ENCODE data around the gene ISG15. TPM values are rescaled to one million over a fixed set of nuclear protein-coding genes. Genes with fewer than 3 reads are reported as not detected.

ISG15 gene
- total and polyA plus RNA-seq, 12 donors: 9.8 to 186 (median 29.1) TPM

DNA sequence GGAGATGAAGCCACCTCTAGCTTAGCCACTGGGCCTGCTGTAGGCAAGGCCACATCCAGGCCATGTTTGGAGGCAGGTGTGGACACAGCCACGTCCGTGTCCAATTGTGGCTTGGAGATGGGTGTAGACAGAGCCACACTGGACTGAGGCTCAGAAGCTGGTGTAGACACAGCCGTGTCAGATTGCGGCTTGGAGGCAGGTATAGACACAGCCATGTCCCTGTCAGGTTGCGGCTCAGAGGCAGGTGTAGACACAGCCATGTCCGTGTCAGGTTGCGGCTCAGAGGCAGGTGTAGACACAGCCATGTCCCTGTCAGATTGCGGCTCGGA, 33.6 kb upstream of the ISG15 start:
- Histone ChIP-seq H3K36me3 (peaks cover 0 to 4% (median 0%) of the 10 kb centered on the region in 9 donors), H3K4me1 (peaks cover 0 to 60% (median 11%) of the 10 kb centered on the region in 9 donors), H3K9me3 (no peaks in the 10 kb centered on the region), H3K27ac (peak overlapping the region in 8 of 10 donors; percentile 26 to 97 (median 91)), H3K27me3 (peaks cover 0 to 35% (median 17%) of the 10 kb centered on the region in 7 donors), H3K4me3 (peak overlapping the region; percentile 19 to 60 (median 57))
- intact Hi-C loops (cut with DNase I): loop anchor here in 4 of 10 donors (5.0 kb wide), 2 partner anchors 83 to 88 kb away; no protein-coding TSS in a partner anchor
- TF ChIP-seq, protein P1, sequence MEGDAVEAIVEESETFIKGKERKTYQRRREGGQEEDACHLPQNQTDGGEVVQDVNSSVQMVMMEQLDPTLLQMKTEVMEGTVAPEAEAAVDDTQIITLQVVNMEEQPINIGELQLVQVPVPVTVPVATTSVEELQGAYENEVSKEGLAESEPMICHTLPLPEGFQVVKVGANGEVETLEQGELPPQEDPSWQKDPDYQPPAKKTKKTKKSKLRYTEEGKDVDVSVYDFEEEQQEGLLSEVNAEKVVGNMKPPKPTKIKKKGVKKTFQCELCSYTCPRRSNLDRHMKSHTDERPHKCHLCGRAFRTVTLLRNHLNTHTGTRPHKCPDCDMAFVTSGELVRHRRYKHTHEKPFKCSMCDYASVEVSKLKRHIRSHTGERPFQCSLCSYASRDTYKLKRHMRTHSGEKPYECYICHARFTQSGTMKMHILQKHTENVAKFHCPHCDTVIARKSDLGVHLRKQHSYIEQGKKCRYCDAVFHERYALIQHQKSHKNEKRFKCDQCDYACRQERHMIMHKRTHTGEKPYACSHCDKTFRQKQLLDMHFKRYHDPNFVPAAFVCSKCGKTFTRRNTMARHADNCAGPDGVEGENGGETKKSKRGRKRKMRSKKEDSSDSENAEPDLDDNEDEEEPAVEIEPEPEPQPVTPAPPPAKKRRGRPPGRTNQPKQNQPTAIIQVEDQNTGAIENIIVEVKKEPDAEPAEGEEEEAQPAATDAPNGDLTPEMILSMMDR (IDR thresholded peaks at IDR 0.05): no peak
- DNase-seq (no peak), ATAC-seq (no peak)
- WGBS, 2 donors: 76 to 93% methylated on average over 9 of the region's 9 CpGs

DNA sequence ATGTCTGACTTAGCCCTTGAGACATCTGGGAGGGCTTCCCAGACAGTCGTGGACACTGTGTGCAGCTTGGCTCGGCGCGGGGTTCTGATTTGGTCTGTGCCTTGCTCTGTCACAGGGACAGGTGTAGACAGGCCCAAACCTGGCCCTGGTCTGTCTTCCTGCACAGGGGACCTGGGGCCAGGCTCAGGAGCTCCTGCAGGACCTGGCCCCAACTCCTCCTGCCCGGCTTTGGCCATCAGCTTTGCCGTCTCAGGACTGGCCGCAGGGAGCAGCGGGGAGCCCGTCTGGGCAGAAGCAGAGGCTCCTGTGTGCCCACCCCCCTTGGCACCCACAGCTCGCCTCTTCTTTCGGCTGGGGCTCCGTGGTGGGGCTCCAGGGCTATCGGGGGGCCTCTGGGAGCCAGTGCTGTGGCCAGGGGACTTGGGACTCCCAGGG, 33.1 kb upstream of the ISG15 start:
- ATAC-seq: peak in 4 of 8 donors; percentile 0 to 5 (median 2)
- DNase-seq: peak in 1 of 2 donors; percentile 29

DNA sequence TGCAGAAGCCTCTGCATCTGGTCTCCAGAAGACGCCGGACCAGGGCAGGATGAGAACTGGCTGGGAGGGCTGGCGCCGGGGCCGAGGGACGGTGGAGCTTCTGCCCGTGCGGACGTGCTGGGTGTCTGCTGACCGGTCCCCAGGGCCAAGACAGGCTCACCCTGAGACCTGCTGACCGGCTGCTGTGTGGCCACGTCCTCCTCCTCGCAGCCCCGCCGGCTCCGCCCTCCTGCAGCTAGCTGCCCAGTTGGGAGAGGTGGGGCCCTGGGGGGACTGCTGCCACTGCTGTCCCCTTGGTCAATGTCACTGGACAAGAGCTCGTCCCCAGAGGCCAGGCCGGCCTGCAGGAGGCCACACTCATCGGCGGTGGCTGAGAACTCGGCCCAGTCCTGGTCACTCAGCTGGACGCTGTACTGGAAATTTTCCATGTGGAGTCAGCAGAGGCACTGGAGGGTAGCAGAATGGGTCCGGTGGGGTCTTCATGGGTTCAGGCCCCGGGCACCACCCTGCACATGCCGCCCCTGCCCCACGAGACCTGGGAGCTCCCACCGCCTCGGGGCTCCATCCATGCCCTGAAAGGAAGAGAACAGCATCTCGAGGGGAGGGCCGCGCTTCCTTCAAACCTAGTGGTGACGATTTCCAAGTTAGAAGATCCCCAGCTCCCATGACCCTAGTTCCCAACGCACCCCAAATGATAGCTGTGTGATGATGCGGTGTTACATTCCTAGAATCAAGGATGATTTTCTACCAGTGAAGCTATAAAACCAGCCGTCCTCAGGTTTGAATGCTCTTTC, 32.5 kb upstream of the ISG15 start:
- Histone ChIP-seq H3K4me1 (peaks cover 0 to 54% (median 9%) of the 10 kb centered on the region in 9 donors), H3K36me3 (peaks cover 0 to 4% (median 0%) of the 10 kb centered on the region in 9 donors), H3K4me3 (peak overlapping the region; percentile 39 to 60 (median 57)), H3K27me3 (peaks cover 0 to 30% (median 7%) of the 10 kb centered on the region in 7 donors), H3K9me3 (no peaks in the 10 kb centered on the region), H3K27ac (peak overlapping the region; percentile 83 to 97 (median 96))
- peak; percentile 48 to 79 (median 72) for ATAC-seq
- DNase-seq: peak; percentile 80 to 85
- intact Hi-C loops (cut with DNase I): loop anchor here in 4 of 10 donors (5.0 kb wide), 2 partner anchors 82 to 87 kb away; no protein-coding TSS in a partner anchor
- TF ChIP-seq, protein P1 (IDR thresholded peaks at IDR 0.05): peak in 2 of 9 donors; percentile 12 to 16
- 41 to 44% methylated on average over 35 of the region's 35 CpGs for WGBS, 2 donors

More for the DNA sequence above, 33.1 kb upstream of the ISG15 start:
- peak overlapping the region; percentile 59 to 97 (median 96) for H3K27ac ChIP-seq
- intact Hi-C loops (cut with DNase I): loop anchor here in 4 of 10 donors (5.0 kb wide), 2 partner anchors 82 to 87 kb away; no protein-coding TSS in a partner anchor
- TF ChIP-seq, protein P1 (IDR thresholded peaks at IDR 0.05): no peak
- H3K4me3 ChIP-seq: peak overlapping the region; percentile 39 to 60 (median 57)
- H3K27me3 ChIP-seq: peaks cover 0 to 32% (median 13%) of the 10 kb centered on the region in 7 donors
- peaks cover 0 to 60% (median 11%) of the 10 kb centered on the region in 9 donors for H3K4me1 ChIP-seq
- 58 to 60% methylated on average over 13 of the region's 13 CpGs for WGBS, 2 donors
- no peaks in the 10 kb centered on the region for H3K9me3 ChIP-seq
- peaks cover 0 to 4% (median 0%) of the 10 kb centered on the region in 9 donors for H3K36me3 ChIP-seq

DNA sequence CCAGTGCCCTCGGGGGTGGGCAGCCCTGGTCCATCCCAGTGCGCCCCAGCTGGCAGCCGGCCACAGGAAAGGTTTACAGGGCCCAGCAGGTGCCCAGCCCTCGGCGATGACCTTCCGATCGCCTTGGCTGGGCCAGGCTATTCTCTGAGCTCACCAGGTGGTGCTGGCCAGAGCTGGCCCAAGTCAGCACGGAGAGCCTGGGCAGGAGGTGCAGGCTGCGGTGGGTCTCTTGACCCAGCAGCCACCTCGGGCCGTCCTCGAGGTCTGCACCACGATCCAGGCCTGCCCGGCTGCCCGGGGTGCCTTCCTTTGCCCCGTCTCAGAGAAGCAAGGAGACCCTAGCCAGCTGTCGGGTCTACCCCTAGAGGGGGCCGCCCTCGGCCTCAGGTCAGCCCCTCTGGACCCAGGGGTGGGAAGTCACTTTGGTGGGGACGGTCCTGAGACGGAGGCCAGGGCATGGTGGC, 31.8 kb upstream of the ISG15 start:
- ATAC-seq (peak in 7 of 8 donors; percentile 1 to 42 (median 6)), DNase-seq (peak in 1 of 2 donors; percentile 32)
- peak overlapping the region; percentile 37 to 60 (median 57) for H3K4me3 ChIP-seq
- TF ChIP-seq, protein P1 (IDR thresholded peaks at IDR 0.05): no peak
- peaks cover 0 to 4% (median 0%) of the 10 kb centered on the region in 9 donors for H3K36me3 ChIP-seq
- intact Hi-C loops (cut with DNase I): loop anchor here in 4 of 10 donors (5.0 kb wide), 2 partner anchors 81 to 86 kb away; no protein-coding TSS in a partner anchor
- WGBS, 2 donors: 56 to 60% methylated on average over 21 of the region's 21 CpGs
- peaks cover 0 to 25% (median 7%) of the 10 kb centered on the region in 7 donors for H3K27me3 ChIP-seq
- H3K4me1 ChIP-seq: peaks cover 0 to 47% (median 3%) of the 10 kb centered on the region in 9 donors
- H3K9me3 ChIP-seq: no peaks in the 10 kb centered on the region
- peak overlapping the region; percentile 83 to 97 (median 96) for H3K27ac ChIP-seq

Measured in heart right ventricle (tissue), 16 donors.